ENCODE data around the gene POLG2.

Gene POLG2

GRCh38 chr17:64496786-64497564, at the start of gene POLG2:
TSS of gene POLG2 (minus strand) at chr17:64497054. CDS start at chr17:64496968, 86 bp downstream.
- peak within 1 kb of the TSS; percentile 79 for H3K27ac ChIP-seq (ENCODE audit: low read depth, low read length)
- H3K9me3 ChIP-seq (ENCODE audit: low read length) = no peaks in the 10 kb centered on the region
- H3K4me1 ChIP-seq (ENCODE audit: insufficient read depth, low read length) = peaks cover 43% of the 10 kb centered on the region
- no peaks in the 10 kb centered on the region for H3K27me3 ChIP-seq (ENCODE audit: control insufficient read depth in 1 of 2, insufficient read depth in 2 of 2, low read length in 2 of 2)
- peak within 1 kb of the TSS; percentile 73 for H3K4me3 ChIP-seq (ENCODE audit: low read depth in 1 of 2, low read length in 2 of 2)
- H3K36me3 ChIP-seq (ENCODE audit: insufficient read depth, low read length) = peaks cover 53% of the 10 kb centered on the region
- peak within 1 kb of the TSS; percentile 44 for H3K9ac ChIP-seq (ENCODE audit: low read length)

GRCh38 chr17:64544742-64545141, 47.9 kb upstream of the POLG2 start:
- peaks cover 46% of the 10 kb centered on the region for H3K36me3 ChIP-seq (ENCODE audit: insufficient read depth, low read length)
- no peaks in the 10 kb centered on the region for H3K27me3 ChIP-seq (ENCODE audit: control insufficient read depth in 1 of 2, insufficient read depth in 2 of 2, low read length in 2 of 2)
- H3K9ac ChIP-seq (ENCODE audit: low read length) = no peak overlapping the region
- H3K27ac ChIP-seq (ENCODE audit: low read depth, low read length) = no peak overlapping the region
- no peaks in the 10 kb centered on the region for H3K4me1 ChIP-seq (ENCODE audit: insufficient read depth, low read length)
- no peak overlapping the region for H3K4me3 ChIP-seq (ENCODE audit: low read depth in 1 of 2, low read length in 2 of 2)
- no peaks in the 10 kb centered on the region for H3K9me3 ChIP-seq (ENCODE audit: low read length)

GRCh38 chr17:64540118-64540776, 43.4 kb upstream of the POLG2 start:
- Histone ChIP-seq H3K4me1 (ENCODE audit: insufficient read depth, low read length) (no peaks in the 10 kb centered on the region), H3K9ac (ENCODE audit: low read length) (no peak overlapping the region), H3K27ac (ENCODE audit: low read depth, low read length) (no peak overlapping the region), H3K27me3 (ENCODE audit: control insufficient read depth in 1 of 2, insufficient read depth in 2 of 2, low read length in 2 of 2) (no peaks in the 10 kb centered on the region), H3K36me3 (ENCODE audit: insufficient read depth, low read length) (peaks cover 51% of the 10 kb centered on the region), H3K9me3 (ENCODE audit: low read length) (no peaks in the 10 kb centered on the region), H3K4me3 (ENCODE audit: low read depth in 1 of 2, low read length in 2 of 2) (no peak overlapping the region)

- Histone ChIP-seq H3K4me1 (ENCODE audit: insufficient read depth, low read length) (no peaks in the 10 kb centered on the region), H3K9ac (ENCODE audit: low read length) (no peak overlapping the region), H3K27ac (ENCODE audit: low read depth, low read length) (no peak overlapping the region), H3K36me3 (ENCODE audit: insufficient read depth, low read length) (peaks cover 63% of the 10 kb centered on the region), H3K9me3 (ENCODE audit: low read length) (no peaks in the 10 kb centered on the region), H3K4me3 (ENCODE audit: low read depth in 1 of 2, low read length in 2 of 2) (no peak overlapping the region), H3K27me3 (ENCODE audit: control insufficient read depth in 1 of 2, insufficient read depth in 2 of 2, low read length in 2 of 2) (no peaks in the 10 kb centered on the region)
Measured at GRCh38 chr17:64538508-64539130, 41.8 kb upstream of the POLG2 start.

DNA sequence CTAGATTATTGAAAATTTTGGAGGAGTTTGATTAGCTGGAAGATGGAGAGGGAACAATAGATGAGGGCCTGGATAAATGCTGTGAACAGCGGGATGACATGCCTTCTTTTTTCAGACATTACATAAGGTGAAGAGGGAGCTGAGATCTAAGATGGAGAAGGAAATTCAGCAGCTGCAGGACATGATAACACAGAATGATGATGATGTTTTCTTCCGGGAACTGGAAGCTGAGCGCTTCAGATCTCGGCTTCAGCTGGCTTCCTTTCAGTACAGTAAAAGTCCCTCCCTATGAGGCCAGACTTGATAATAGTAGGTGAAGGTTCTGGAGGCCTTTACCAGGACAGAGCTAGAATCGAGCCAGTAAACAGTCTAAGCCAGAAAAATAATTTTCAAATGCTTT, 40.6 kb upstream of the POLG2 start:
- Histone ChIP-seq H3K27me3 (ENCODE audit: control insufficient read depth in 1 of 2, insufficient read depth in 2 of 2, low read length in 2 of 2) (no peaks in the 10 kb centered on the region), H3K27ac (ENCODE audit: low read depth, low read length) (no peak overlapping the region), H3K4me1 (ENCODE audit: insufficient read depth, low read length) (no peaks in the 10 kb centered on the region), H3K36me3 (ENCODE audit: insufficient read depth, low read length) (peaks cover 75% of the 10 kb centered on the region), H3K9me3 (ENCODE audit: low read length) (no peaks in the 10 kb centered on the region), H3K9ac (ENCODE audit: low read length) (no peak overlapping the region), H3K4me3 (ENCODE audit: low read depth in 1 of 2, low read length in 2 of 2) (no peak overlapping the region)

- Histone ChIP-seq H3K4me3 (ENCODE audit: low read depth in 1 of 2, low read length in 2 of 2) (no peak overlapping the region), H3K4me1 (ENCODE audit: insufficient read depth, low read length) (no peaks in the 10 kb centered on the region), H3K9me3 (ENCODE audit: low read length) (no peaks in the 10 kb centered on the region), H3K27me3 (ENCODE audit: control insufficient read depth in 1 of 2, insufficient read depth in 2 of 2, low read length in 2 of 2) (no peaks in the 10 kb centered on the region), H3K36me3 (ENCODE audit: insufficient read depth, low read length) (peaks cover 75% of the 10 kb centered on the region), H3K9ac (ENCODE audit: low read length) (no peak overlapping the region), H3K27ac (ENCODE audit: low read depth, low read length) (no peak overlapping the region)
Measured at GRCh38 chr17:64536913-64537312, 40.1 kb upstream of the POLG2 start.

DNA sequence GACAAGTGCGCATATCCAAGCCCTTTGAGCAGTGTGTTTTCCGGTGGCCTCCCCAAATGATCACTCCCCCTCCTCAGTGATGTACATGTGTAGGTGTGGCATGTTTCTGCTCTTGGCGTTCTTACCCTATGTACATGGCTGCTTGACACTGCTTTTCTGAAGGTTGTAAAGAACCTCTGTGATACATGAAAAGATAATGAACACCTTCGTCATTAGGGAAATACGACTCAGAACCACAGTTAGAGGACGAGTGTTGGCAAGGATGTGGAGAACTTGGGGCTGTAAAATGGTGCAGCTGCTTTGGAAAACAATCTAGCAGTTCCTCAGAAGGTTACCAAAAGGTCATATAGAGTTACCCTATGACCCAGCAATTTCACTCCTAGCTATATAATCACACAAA, 38.5 kb upstream of the POLG2 start:
- H3K4me1 ChIP-seq (ENCODE audit: insufficient read depth, low read length) = no peaks in the 10 kb centered on the region
- H3K4me3 ChIP-seq (ENCODE audit: low read depth in 1 of 2, low read length in 2 of 2) = no peak overlapping the region
- H3K9ac ChIP-seq (ENCODE audit: low read length) = no peak overlapping the region
- H3K36me3 ChIP-seq (ENCODE audit: insufficient read depth, low read length) = peaks cover 85% of the 10 kb centered on the region
- no peak overlapping the region for H3K27ac ChIP-seq (ENCODE audit: low read depth, low read length)
- no peaks in the 10 kb centered on the region for H3K9me3 ChIP-seq (ENCODE audit: low read length)
- no peaks in the 10 kb centered on the region for H3K27me3 ChIP-seq (ENCODE audit: control insufficient read depth in 1 of 2, insufficient read depth in 2 of 2, low read length in 2 of 2)

GRCh38 chr17:64534187-64534586, 37.3 kb upstream of the POLG2 start:
- Histone ChIP-seq H3K4me3 (ENCODE audit: low read depth in 1 of 2, low read length in 2 of 2) (no peak overlapping the region), H3K9ac (ENCODE audit: low read length) (no peak overlapping the region), H3K36me3 (ENCODE audit: insufficient read depth, low read length) (peaks cover 93% of the 10 kb centered on the region), H3K9me3 (ENCODE audit: low read length) (no peaks in the 10 kb centered on the region), H3K27me3 (ENCODE audit: control insufficient read depth in 1 of 2, insufficient read depth in 2 of 2, low read length in 2 of 2) (no peaks in the 10 kb centered on the region), H3K4me1 (ENCODE audit: insufficient read depth, low read length) (no peaks in the 10 kb centered on the region), H3K27ac (ENCODE audit: low read depth, low read length) (no peak overlapping the region)

DNA sequence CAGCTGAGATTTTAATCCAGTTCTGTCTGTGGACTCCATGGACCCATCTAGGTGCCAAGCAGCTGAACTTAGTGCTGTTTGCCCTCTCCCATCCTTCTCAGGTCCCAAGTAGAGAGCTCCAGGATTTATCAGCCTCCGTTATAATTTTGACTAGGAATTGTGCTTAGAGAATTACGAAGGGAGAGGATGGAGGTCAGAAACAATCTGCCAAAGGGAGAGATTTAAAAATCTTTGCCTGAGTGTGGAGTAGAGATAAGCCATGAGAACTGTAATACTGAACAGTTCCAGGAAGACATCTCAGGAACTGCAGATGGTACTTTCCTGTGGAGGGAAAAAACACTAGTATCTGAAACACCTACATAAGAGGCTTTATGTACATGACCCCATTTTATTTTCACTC, 36.9 kb upstream of the POLG2 start:
- H3K4me3 ChIP-seq (ENCODE audit: low read depth in 1 of 2, low read length in 2 of 2) = no peak overlapping the region
- no peaks in the 10 kb centered on the region for H3K4me1 ChIP-seq (ENCODE audit: insufficient read depth, low read length)
- no peak overlapping the region for H3K9ac ChIP-seq (ENCODE audit: low read length)
- H3K27me3 ChIP-seq (ENCODE audit: control insufficient read depth in 1 of 2, insufficient read depth in 2 of 2, low read length in 2 of 2) = no peaks in the 10 kb centered on the region
- no peak overlapping the region for H3K27ac ChIP-seq (ENCODE audit: low read depth, low read length)
- peaks cover 93% of the 10 kb centered on the region for H3K36me3 ChIP-seq (ENCODE audit: insufficient read depth, low read length)
- H3K9me3 ChIP-seq (ENCODE audit: low read length) = no peaks in the 10 kb centered on the region

- Histone ChIP-seq H3K9ac (ENCODE audit: low read length) (no peak overlapping the region), H3K36me3 (ENCODE audit: insufficient read depth, low read length) (peaks cover 96% of the 10 kb centered on the region), H3K27ac (ENCODE audit: low read depth, low read length) (no peak overlapping the region), H3K4me1 (ENCODE audit: insufficient read depth, low read length) (no peaks in the 10 kb centered on the region), H3K27me3 (ENCODE audit: control insufficient read depth in 1 of 2, insufficient read depth in 2 of 2, low read length in 2 of 2) (no peaks in the 10 kb centered on the region), H3K4me3 (ENCODE audit: low read depth in 1 of 2, low read length in 2 of 2) (no peak overlapping the region), H3K9me3 (ENCODE audit: low read length) (no peaks in the 10 kb centered on the region)
Measured at GRCh38 chr17:64532409-64532808, 35.6 kb upstream of the POLG2 start.

GRCh38 chr17:64531955-64532371, 35.1 kb upstream of the POLG2 start:
- H3K4me1 ChIP-seq (ENCODE audit: insufficient read depth, low read length) = no peaks in the 10 kb centered on the region
- H3K4me3 ChIP-seq (ENCODE audit: low read depth in 1 of 2, low read length in 2 of 2) = no peak overlapping the region
- H3K9ac ChIP-seq (ENCODE audit: low read length) = no peak overlapping the region
- H3K27ac ChIP-seq (ENCODE audit: low read depth, low read length) = no peak overlapping the region
- H3K27me3 ChIP-seq (ENCODE audit: control insufficient read depth in 1 of 2, insufficient read depth in 2 of 2, low read length in 2 of 2) = no peaks in the 10 kb centered on the region
- no peaks in the 10 kb centered on the region for H3K9me3 ChIP-seq (ENCODE audit: low read length)
- H3K36me3 ChIP-seq (ENCODE audit: insufficient read depth, low read length) = peaks cover 95% of the 10 kb centered on the region

Data from muscle layer of colon (tissue), 2 donors.